Esophagus squamous epithelium (tissue), 4 donors: ENCODE measurements around the gene TMEM163.

Experiments used
- CTCF ChIP-seq, 6 experiments: fragments of 450-650 bp in 4 of 6; fragments of 200-600 bp in 2 of 6; sonication (generic) in 2 of 6; IDR thresholded peaks; one replicate each; pipeline ENCODE4 v1.5.1; 2016 to 2019; ENCODE audit warnings: antibody characterized with exemption in 6 of 6, mild to moderate bottlenecking in 4 of 6, moderate library complexity in 4 of 6
- POLR2A ChIP-seq, 4 donors: fragments of 450-650 bp; IDR thresholded peaks; one replicate each; pipeline ENCODE4 v1.6.1; 2017; ENCODE audit warnings: antibody characterized with exemption in 4 of 4, mild to moderate bottlenecking in 4 of 4, moderate library complexity in 3 of 4

- TF ChIP-seq CTCF (IDR thresholded peaks at IDR 0.05) (no peak), POLR2A (IDR thresholded peaks at IDR 0.05) (no peak)
Observed at GRCh38 chr2:134667081-134667480, 51.7 kb downstream of the TMEM163 start.
